PC-3 (cell line): ENCODE measurements around the gene BDKRB2. TPM values are rescaled to one million over a fixed set of nuclear protein-coding genes. Genes with fewer than 3 reads are reported as not detected.

Experiments used
- ATAC-seq: fragments of 200-7000 bp; cut with Tn5 transposase; 2 replicates; pipeline ENCODE4 v1.9.1; 2020; ENCODE audit warnings: mild to moderate bottlenecking, moderate library complexity
- BruUV-seq: library from RNA; stranded (reverse); fragments of 400-500 nt; replicated peaks from 2 replicates; lab custom pipeline; 2021; lab: Mats Ljungman, UMichigan
- CTCF ChIA-PET: fragments of 300-600 bp; sonication (Branson Sonifier 250); formaldehyde crosslinking; loops from one replicate; lab custom pipeline; 2022; ENCODE audit warnings: antibody characterized with exemption; lab: Charles Lee
- POLR2A ChIA-PET: fragments of 300-600 bp; sonication (Branson Sonifier 250); formaldehyde crosslinking; loops from one replicate; lab custom pipeline; 2022; ENCODE audit warnings: antibody characterized with exemption; ENCODE audit not compliant: unreplicated experiment; lab: Charles Lee
- DNase-seq: peaks from one replicate; pipeline ENCODE4 v3.0.0-alpha.2; 2015
- H2AFZ ChIP-seq: fragments of 300-600 bp; sonication (generic); 2 replicates; pipeline ENCODE4 v1.6.0; 2016; ENCODE audit warnings: antibody characterized with exemption, low read length
- H3F3A ChIP-seq: fragments of 300-600 bp; sonication (generic); one replicate; pipeline ENCODE4 v1.6.0; 2017; ENCODE audit warnings: antibody characterized with exemption, low read length, control low read depth, mild to moderate bottlenecking; ENCODE audit not compliant: unreplicated experiment
- H3K27ac ChIP-seq: fragments of 300-600 bp; sonication (generic); 2 replicates; pipeline ENCODE4 v1.5.1; 2016; ENCODE audit warnings: mild to moderate bottlenecking, low read length
- H3K27me3 ChIP-seq: fragments of 300-600 bp; sonication (generic); 2 replicates; pipeline ENCODE4 v1.6.1; 2016; ENCODE audit warnings: low read length, mixed read lengths
- H3K36me3 ChIP-seq: fragments of 300-600 bp; sonication (generic); 2 replicates; pipeline ENCODE4 v1.6.1; 2016; ENCODE audit warnings: low read depth, mixed run types, low read length, mixed read lengths
- H3K4me1 ChIP-seq: fragments of 300-600 bp; sonication (generic); 2 replicates; pipeline ENCODE4 v1.5.1; 2016; ENCODE audit warnings: low read length; ENCODE audit not compliant: insufficient read depth
- H3K4me2 ChIP-seq: fragments of 300-600 bp; sonication (generic); 2 replicates; pipeline ENCODE4 v1.6.0; 2016; ENCODE audit warnings: low read length
- H3K4me3 ChIP-seq: fragments of 300-600 bp; sonication (generic); 2 replicates; pipeline ENCODE4 v1.5.1; 2016; ENCODE audit warnings: mild to moderate bottlenecking, low read length, mixed read lengths
- H3K79me2 ChIP-seq: fragments of 300-600 bp; sonication (generic); 2 replicates; pipeline ENCODE4 v1.6.1; 2017; ENCODE audit warnings: low read length, mixed read lengths
- H3K9ac ChIP-seq: fragments of 300-600 bp; sonication (generic); 2 replicates; pipeline ENCODE4 v1.6.0; 2016; ENCODE audit warnings: mild to moderate bottlenecking, low read length
- H3K9me2 ChIP-seq: fragments of 300-600 bp; sonication (generic); replicated peaks from 2 replicates; pipeline ENCODE4 v1.6.1; 2016; ENCODE audit warnings: mixed run types, low read length, mixed read lengths
- H3K9me3 ChIP-seq: fragments of 300-600 bp; sonication (generic); 2 replicates; pipeline ENCODE4 v1.6.1; 2016; ENCODE audit warnings: low read length, mixed read lengths
- H4K20me1 ChIP-seq: fragments of 300-600 bp; sonication (generic); 2 replicates; pipeline ENCODE4 v1.6.1; 2016; ENCODE audit warnings: low read length, mixed read lengths
- EZH2 ChIP-seq: fragments of 300-600 bp; sonication (generic); IDR thresholded peaks from one replicate; pipeline ENCODE4 v1.6.1; 2017; ENCODE audit warnings: antibody characterized with exemption, mild to moderate bottlenecking, low read length; ENCODE audit not compliant: unreplicated experiment
- EZH2phosphoT487 ChIP-seq: fragments of 300-600 bp; sonication (generic); IDR thresholded peaks from 2 replicates; pipeline ENCODE4 v1.6.1; 2018; ENCODE audit warnings: mild to moderate bottlenecking, antibody characterized with exemption, low read length, borderline replicate concordance
- intact Hi-C: fragments of 100-400 bp; cut with micrococcal nuclease; formaldehyde crosslinking; loops from 2 replicates; pipeline ENCODE4 v1.9.0; 2023
- total RNA-seq: library from RNA; depleted of rRNA; stranded (reverse); fragments of >200 nt; gene quantifications from 2 replicates; pipeline ENCODE4 v1.2.3, GENCODE V29; 2014
- TF ChIP-seq, protein P1 (sequence below): fragments of 300-600 bp; sonication (generic); conservative IDR thresholded peaks from 2 replicates; pipeline ENCODE4 v1.5.1; 2017; ENCODE audit warnings: antibody characterized with exemption, low read depth, mild to moderate bottlenecking, low read length

BDKRB2 gene
- total RNA-seq, 1 experiment from 2014 or later, result 0.07 TPM

DNA sequence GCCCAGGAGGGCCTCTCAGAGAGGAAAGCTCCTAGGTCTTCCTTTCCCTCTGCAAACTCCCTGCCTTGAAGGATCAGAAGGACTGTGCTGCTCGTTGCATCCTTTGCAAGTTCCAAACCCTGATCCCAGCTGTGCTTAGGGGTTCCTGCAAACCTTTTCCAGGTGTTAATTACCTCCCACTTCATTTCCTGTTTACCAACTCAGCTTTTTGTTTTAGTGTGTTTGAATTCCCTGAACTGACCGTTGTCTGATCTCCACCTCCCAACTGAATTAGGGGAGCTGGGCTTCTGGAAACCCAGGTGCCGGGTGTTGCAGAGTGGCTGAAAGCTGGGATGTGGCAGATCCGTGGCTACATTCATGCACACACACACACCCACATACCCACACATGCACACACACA lies 30.8 kb downstream of the BDKRB2 start:
- BruUV-seq, result no TSS peak
- TF ChIP-seq, protein P1, sequence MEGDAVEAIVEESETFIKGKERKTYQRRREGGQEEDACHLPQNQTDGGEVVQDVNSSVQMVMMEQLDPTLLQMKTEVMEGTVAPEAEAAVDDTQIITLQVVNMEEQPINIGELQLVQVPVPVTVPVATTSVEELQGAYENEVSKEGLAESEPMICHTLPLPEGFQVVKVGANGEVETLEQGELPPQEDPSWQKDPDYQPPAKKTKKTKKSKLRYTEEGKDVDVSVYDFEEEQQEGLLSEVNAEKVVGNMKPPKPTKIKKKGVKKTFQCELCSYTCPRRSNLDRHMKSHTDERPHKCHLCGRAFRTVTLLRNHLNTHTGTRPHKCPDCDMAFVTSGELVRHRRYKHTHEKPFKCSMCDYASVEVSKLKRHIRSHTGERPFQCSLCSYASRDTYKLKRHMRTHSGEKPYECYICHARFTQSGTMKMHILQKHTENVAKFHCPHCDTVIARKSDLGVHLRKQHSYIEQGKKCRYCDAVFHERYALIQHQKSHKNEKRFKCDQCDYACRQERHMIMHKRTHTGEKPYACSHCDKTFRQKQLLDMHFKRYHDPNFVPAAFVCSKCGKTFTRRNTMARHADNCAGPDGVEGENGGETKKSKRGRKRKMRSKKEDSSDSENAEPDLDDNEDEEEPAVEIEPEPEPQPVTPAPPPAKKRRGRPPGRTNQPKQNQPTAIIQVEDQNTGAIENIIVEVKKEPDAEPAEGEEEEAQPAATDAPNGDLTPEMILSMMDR, result no peak
- no peak for TF ChIP-seq EZH2phosphoT487
- TF ChIP-seq EZH2, result no peak
- no peak overlapping the region for H3K4me2 ChIP-seq
- H3K9me3 ChIP-seq, result no peaks in the 10 kb centered on the region
- H3K27ac ChIP-seq, result no peak overlapping the region
- H2AFZ ChIP-seq, result no peak overlapping the region
- intact Hi-C loops, result no loop called here
- no peaks in the 10 kb centered on the region for H3K4me1 ChIP-seq
- no peaks in the 10 kb centered on the region for H3F3A ChIP-seq
- H3K36me3 ChIP-seq, result no peaks in the 10 kb centered on the region
- ChIA-PET POLR2A (no interaction called here), CTCF (no interaction called here)
- H3K4me3 ChIP-seq, result no peak overlapping the region
- no peaks in the 10 kb centered on the region for H4K20me1 ChIP-seq
- H3K9ac ChIP-seq, result no peak overlapping the region
- H3K79me2 ChIP-seq, result no peaks in the 10 kb centered on the region
- DNase-seq, result no peak
- no peaks in the 10 kb centered on the region for H3K9me2 ChIP-seq
- H3K27me3 ChIP-seq, result peaks cover 57% of the 10 kb centered on the region
- ATAC-seq, result no peak

DNA sequence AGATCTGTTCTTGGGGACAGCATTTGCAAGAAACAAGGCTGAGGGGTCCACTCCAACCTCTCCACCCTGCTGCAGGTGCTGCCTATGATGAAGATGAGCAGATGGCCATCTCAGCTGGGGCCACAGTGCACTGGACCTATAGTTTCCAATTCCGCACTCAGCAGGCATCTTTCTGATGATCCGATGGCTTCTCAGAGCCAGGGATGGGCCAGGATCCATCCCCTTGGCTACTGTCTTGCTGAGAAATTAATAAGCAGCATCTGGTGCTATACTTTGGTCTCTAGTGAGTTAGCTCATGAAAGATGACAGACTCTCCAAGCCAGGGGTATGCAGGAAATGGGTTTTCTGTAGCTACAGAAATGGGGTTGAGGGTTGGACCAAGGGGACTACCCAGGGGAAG lies 33.0 kb downstream of the BDKRB2 start:
- TF ChIP-seq EZH2phosphoT487 (no peak), EZH2 (no peak)
- TF ChIP-seq, protein P1, result no peak
- no peaks in the 10 kb centered on the region for H3K9me3 ChIP-seq
- POLR2A ChIA-PET, result no interaction called here
- H3F3A ChIP-seq, result no peaks in the 10 kb centered on the region
- no peaks in the 10 kb centered on the region for H3K79me2 ChIP-seq
- CTCF ChIA-PET, result no interaction called here
- DNase-seq, result no peak
- H3K27me3 ChIP-seq, result peaks cover 39% of the 10 kb centered on the region
- no peaks in the 10 kb centered on the region for H3K36me3 ChIP-seq
- ATAC-seq, result no peak
- H2AFZ ChIP-seq, result no peak overlapping the region
- no peak overlapping the region for H3K27ac ChIP-seq
- no peaks in the 10 kb centered on the region for H3K4me1 ChIP-seq
- H4K20me1 ChIP-seq, result no peaks in the 10 kb centered on the region
- intact Hi-C loops, result no loop called here
- no peak overlapping the region for H3K9ac ChIP-seq
- H3K4me3 ChIP-seq, result no peak overlapping the region
- no TSS peak for BruUV-seq
- H3K4me2 ChIP-seq, result no peak overlapping the region
- no peaks in the 10 kb centered on the region for H3K9me2 ChIP-seq

DNA sequence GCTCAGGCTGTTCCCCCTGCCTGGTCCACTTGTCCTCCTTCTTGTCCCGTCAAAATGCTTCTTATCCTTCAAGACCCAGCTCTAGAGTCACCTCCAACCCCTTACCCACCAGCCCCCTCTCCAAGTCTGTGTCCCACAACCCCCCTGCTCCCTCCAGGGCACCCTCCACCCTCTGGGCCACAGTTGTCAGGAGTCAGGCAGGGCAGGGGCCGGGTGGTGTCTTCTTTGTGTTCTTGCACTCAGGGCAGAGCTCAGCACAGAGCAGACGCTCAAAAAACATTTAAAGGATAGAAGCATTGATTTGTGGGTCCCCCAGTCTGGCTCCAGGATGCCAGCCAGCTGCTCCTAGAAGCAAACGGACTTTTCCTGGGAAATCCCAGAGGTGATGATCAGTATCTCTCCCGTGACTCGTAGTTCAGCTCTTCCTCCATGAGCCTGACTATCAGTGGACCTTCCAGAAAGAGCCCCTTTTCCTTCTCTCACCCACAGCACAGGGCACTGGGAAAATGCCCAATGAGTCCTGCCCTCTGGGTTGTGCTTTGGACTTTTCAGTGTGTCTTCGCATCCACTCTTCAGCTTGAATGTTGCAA lies 34.1 kb downstream of the BDKRB2 start:
- H3K79me2 ChIP-seq, result no peaks in the 10 kb centered on the region
- H3F3A ChIP-seq, result no peaks in the 10 kb centered on the region
- no peak overlapping the region for H3K4me2 ChIP-seq
- H3K9me3 ChIP-seq, result no peaks in the 10 kb centered on the region
- H3K27me3 ChIP-seq, result peaks cover 28% of the 10 kb centered on the region
- no peak for ATAC-seq
- TF ChIP-seq, protein P1, result no peak
- TF ChIP-seq EZH2phosphoT487, result no peak
- no peak for TF ChIP-seq EZH2
- BruUV-seq, result no TSS peak
- ChIA-PET CTCF (no interaction called here), POLR2A (no interaction called here)
- H2AFZ ChIP-seq, result no peak overlapping the region
- DNase-seq, result no peak
- no peak overlapping the region for H3K4me3 ChIP-seq
- intact Hi-C loops, result no loop called here
- no peaks in the 10 kb centered on the region for H3K4me1 ChIP-seq
- no peaks in the 10 kb centered on the region for H3K36me3 ChIP-seq
- H4K20me1 ChIP-seq, result no peaks in the 10 kb centered on the region
- no peak overlapping the region for H3K27ac ChIP-seq
- H3K9me2 ChIP-seq, result no peaks in the 10 kb centered on the region
- H3K9ac ChIP-seq, result no peak overlapping the region
